Astrocyte of the hippocampus (primary cell): ENCODE measurements around the gene BDP1.
"Not testable (repeated sequence)": the region's sequence is repeated elsewhere in the genome, so short reads cannot be mapped to it uniquely, and the experiment has no call there.

Source experiments
- DNase-seq: peaks from one replicate; pipeline ENCODE4 v3.0.0; 2011; ENCODE audit warnings: low read depth, low spot score

The BDP1 gene

GRCh38 chr5:71457106-71457505 is 1.7 kb downstream of the BDP1 start:
- no peak for DNase-seq

DNA sequence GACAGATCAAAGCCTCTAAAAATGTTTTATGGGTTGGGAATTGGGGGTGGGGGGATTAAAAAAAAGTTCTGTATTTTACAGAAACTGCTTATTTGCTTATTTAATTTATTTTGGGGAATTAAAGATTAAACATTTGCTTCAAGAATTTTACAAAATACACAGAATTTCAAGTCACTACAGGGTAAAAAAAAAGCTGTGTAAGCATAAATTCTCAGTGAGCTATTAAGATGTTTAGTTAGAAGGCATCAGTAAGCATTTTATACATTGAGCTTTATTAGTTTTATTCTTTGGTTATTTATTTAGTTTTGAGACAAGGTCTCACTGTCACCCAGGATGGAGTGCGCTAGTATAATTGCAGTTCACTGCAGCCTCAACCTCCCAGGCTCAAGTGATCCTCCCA is 5.2 kb downstream of the BDP1 start:
- DNase-seq, result no peak

DNA sequence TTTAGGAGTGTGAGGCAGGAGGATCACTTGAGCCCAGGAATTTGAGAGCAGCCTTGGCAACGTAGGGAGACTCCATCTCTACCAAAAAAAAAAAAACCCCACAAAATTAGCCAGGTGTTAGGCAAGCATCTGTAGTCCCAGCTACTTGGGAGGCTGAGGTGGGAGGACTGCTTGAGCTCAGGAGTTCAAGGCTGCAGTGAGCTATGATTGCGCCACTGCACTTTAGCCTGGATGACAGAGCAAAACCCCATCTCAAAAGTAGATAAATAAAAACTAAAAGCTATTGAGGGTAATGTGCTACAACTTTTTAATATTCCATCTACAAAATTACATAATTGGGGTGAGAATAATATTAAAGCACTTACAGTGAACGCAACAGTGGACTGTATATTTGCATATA is 5.9 kb downstream of the BDP1 start:
- no peak for DNase-seq

DNA sequence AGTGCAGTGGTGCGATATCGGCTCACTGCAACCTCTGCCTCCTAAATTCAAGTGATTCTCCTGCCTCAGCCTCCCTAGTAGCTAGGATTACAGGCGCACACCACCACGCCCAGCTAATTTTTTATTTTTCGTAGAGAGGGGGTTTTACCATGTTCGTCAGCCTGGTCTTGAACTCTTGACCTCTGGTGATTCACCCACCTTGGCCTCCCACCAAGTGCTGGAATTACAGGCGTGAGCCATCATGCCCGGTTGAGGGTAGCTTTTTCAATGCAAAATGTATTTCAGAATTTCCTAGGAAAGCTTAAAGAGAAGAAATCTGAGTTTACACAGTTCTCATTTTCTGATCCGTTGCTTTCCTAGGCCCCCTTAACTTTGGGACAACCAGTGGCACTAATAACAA is 15.7 kb downstream of the BDP1 start:
- DNase-seq, result peak; percentile 70

- peak; percentile 56 for DNase-seq
Measured at GRCh38 chr5:71475788-71476384, 20.4 kb downstream of the BDP1 start.

DNA sequence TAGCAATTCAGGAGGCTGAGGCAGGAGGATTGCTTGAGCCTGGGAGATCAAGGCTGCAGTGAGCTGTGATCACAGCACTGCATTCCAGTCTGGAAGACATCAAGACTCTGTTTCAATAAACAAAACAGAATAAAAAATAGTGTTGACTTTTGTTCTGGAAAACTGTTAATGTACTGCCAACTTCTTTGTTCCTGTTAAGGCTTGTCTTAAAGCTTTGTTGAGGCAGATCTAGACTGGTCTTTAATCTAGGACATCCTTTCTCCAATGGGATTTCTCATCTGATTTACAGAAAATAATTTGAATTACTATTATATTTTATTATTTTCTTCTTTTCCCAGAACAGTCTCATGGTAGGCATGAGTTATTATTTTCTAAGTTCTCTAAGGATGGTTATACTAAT is 26.0 kb downstream of the BDP1 start:
- DNase-seq, result no peak

DNA sequence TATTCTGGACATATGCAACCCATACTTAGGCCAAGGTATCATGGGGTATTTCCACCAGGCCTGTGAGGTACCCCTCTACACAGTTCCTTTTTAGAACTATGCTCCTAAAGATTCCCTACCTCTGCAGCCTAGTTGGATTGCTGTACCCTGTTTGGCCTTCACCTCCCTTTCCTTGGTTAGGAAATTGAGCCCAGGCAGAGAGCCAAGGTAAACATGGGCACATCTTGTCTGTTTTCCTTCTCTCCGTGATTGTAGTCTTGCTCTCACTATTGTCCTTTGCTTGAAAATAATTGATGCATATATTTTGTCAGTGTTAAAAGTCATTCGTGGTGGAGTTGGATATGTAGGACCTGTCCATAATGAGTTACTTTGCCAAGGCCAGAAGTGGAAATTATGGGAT is 26.7 kb downstream of the BDP1 start:
- peak; percentile 47 for DNase-seq

GRCh38 chr5:71483355-71483754 is 27.9 kb downstream of the BDP1 start:
- peak; percentile 78 for DNase-seq

GRCh38 chr5:71492817-71493615 is 37.6 kb downstream of the BDP1 start:
- no peak for DNase-seq

DNA sequence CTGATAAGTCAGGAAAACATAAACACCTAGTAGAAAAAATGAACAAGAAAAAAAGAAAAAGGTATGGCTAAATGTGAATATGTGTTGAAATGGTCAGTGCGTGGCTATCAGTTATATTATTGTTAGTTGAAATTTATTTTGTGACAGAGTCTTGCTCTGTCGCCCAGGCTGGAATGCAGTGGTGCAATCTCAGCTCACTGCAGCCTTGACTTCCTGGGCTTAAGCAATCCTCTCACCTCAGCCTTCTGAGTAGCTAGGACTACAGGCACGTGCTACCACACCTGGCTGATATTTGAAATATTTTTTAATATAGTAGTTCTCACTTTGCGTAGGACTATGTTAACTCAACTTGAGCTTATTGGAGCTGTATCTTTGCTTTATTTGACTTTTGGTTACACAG is 38.8 kb downstream of the BDP1 start:
- DNase-seq, result not testable (repeated sequence)

GRCh38 chr5:71498756-71499155 is 43.3 kb downstream of the BDP1 start:
- DNase-seq, result not testable (repeated sequence)

GRCh38 chr5:71503536-71503935 is 48.1 kb downstream of the BDP1 start:
- no peak for DNase-seq

- no peak for DNase-seq
Measured at GRCh38 chr5:71522151-71522550, 66.7 kb downstream of the BDP1 start.

- not testable (repeated sequence) for DNase-seq
Measured at GRCh38 chr5:71525611-71526010, 70.2 kb downstream of the BDP1 start.

- DNase-seq, result peak; percentile 12
Measured at GRCh38 chr5:71528206-71528605, 72.8 kb downstream of the BDP1 start.

GRCh38 chr5:71529682-71530081 is 74.2 kb downstream of the BDP1 start:
- no peak for DNase-seq

DNA sequence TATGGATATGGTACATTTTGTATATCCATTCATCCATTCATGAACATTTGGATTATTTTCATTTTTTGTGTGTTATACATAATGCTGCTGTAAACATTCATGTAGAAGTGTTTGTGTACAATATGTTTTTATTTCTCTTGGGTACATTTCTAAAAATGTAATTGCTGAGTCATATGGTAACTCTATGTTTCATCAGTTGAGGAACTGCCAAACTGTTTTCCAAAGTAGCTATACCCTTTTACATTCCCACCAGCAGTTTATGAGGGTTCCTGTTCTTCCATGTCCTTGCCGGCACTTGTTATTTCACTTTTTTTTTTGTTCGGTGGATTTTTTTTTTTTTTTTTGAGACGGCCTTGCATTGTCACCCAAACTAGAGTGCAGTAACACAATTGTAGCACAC is 77.7 kb downstream of the BDP1 start:
- no peak for DNase-seq

DNA sequence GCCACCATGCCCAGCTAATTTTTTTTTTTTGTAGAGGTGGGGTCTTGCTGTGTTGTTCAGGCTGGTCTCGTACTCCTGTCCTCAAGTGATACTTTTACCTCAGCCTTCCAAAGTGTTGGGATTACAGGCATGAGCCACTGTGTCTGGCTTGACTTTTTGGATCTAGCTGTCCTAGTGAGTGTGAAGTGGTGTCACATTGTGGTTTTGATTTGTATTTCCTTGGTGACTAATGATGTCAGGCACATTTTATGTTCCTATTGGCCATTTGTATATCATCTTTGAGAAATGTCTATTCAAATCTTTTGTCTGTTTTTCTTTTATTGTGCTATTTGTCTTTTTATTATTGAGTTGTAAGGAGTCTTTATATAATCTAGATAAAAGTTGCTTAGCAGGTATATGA is 78.2 kb downstream of the BDP1 start:
- DNase-seq, result peak; percentile 48

DNA sequence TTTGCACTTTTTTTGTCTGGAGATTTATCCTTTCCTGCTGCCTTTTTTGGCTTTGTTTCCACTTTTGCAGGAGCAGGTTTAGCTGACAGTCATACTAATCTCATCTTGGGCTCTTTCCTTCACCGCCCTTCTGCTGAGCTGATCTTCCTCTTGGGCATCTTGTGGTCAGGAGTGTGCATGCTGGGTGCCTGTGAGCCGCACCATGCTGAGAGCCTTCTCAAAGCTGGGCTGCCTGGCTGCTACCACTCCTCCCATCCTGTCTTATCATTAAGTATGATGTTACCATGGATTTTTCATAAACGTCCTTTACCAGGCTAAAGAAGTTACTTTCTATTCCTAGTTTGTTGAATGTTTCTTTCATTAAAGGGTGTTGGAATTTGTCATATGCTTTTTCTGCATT is 82.2 kb downstream of the BDP1 start:
- DNase-seq, result peak; percentile 30

GRCh38 chr5:71550885-71551284 is 95.4 kb downstream of the BDP1 start:
- not testable (repeated sequence) for DNase-seq

GRCh38 chr5:71551582-71551981 is 96.1 kb downstream of the BDP1 start:
- not testable (repeated sequence) for DNase-seq

GRCh38 chr5:71552026-71552749 is 96.7 kb downstream of the BDP1 start:
- not testable (repeated sequence) for DNase-seq

GRCh38 chr5:71563161-71563560 is 107.7 kb downstream of the BDP1 start:
- DNase-seq, result no peak
